Measurements from ENCODE around the gene DDX39A. TPM values are rescaled to one million over a fixed set of nuclear protein-coding genes. Genes with fewer than 3 reads are reported as not detected.

DDX39A gene
- polyA plus RNA-seq, 1 donor from 2014 or later: 76.4 TPM

DNA sequence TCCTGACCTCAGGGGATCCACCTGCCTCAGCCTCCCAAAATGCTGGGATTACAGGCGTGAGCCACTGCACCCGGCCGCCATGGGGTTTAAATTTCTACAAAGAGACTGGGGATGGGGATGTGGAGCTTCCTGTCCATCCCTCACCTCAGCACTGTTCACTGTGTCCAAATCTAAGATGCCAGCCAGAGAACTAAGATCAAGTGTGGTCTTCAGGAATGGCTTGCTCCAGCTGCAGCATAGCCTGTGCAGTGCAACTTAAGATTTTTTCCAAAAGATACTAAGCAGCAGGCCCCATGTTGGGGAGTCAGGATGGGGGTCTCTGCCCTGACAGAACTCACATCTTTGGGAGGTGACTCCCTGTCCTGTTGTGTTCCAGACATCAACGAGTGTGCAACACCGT lies 28.6 kb downstream of the DDX39A start:
- Histone ChIP-seq H2AFZ (ENCODE audit: low read depth, low read length) (no peak overlapping the region), H3K36me3 (ENCODE audit: insufficient read depth, low read length) (no peaks in the 10 kb centered on the region), H3K9ac (ENCODE audit: low read length) (no peak overlapping the region), H3K9me3 (ENCODE audit: low read length) (no peaks in the 10 kb centered on the region), H3K27me3 (ENCODE audit: insufficient read depth, low read depth, low read length) (no peaks in the 10 kb centered on the region), H3K27ac (ENCODE audit: low read length) (no peak overlapping the region), H3F3A (ENCODE audit: insufficient read depth, low read length, poor library complexity, severe bottlenecking) (no peaks in the 10 kb centered on the region), H3K9me2 (ENCODE audit: insufficient read depth, low read length) (no peaks in the 10 kb centered on the region), H3K79me2 (replicated peaks; ENCODE audit: insufficient read depth, low read length) (no peaks in the 10 kb centered on the region), H3K4me2 (ENCODE audit: low read length) (no peak overlapping the region), H3K4me3 (ENCODE audit: low read length) (no peak overlapping the region), H4K20me1 (ENCODE audit: insufficient read depth) (no peaks in the 10 kb centered on the region)
- TF ChIP-seq SMC3 (conservative IDR thresholded peaks at IDR 0.05; ENCODE audit: poor library complexity) (no peak), MXI1 (conservative IDR thresholded peaks at IDR 0.05; ENCODE audit: poor library complexity, severe bottlenecking) (no peak), TAF1 (IDR thresholded peaks at IDR 0.05; ENCODE audit: low read depth) (no peak), RAD21 (conservative IDR thresholded peaks at IDR 0.05) (no peak), EP300 (conservative IDR thresholded peaks at IDR 0.05; ENCODE audit: poor library complexity, severe bottlenecking) (no peak), POLR2AphosphoS5 (IDR thresholded peaks at IDR 0.05) (no peak), EZH2 (IDR thresholded peaks at IDR 0.05; ENCODE audit: borderline replicate concordance, insufficient read depth, low read length, poor library complexity, severe bottlenecking) (no peak)
- TF ChIP-seq, protein P1, sequence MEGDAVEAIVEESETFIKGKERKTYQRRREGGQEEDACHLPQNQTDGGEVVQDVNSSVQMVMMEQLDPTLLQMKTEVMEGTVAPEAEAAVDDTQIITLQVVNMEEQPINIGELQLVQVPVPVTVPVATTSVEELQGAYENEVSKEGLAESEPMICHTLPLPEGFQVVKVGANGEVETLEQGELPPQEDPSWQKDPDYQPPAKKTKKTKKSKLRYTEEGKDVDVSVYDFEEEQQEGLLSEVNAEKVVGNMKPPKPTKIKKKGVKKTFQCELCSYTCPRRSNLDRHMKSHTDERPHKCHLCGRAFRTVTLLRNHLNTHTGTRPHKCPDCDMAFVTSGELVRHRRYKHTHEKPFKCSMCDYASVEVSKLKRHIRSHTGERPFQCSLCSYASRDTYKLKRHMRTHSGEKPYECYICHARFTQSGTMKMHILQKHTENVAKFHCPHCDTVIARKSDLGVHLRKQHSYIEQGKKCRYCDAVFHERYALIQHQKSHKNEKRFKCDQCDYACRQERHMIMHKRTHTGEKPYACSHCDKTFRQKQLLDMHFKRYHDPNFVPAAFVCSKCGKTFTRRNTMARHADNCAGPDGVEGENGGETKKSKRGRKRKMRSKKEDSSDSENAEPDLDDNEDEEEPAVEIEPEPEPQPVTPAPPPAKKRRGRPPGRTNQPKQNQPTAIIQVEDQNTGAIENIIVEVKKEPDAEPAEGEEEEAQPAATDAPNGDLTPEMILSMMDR (IDR thresholded peaks at IDR 0.05; ENCODE audit: poor library complexity, severe bottlenecking): no peak
- TF ChIP-seq, protein P2, sequence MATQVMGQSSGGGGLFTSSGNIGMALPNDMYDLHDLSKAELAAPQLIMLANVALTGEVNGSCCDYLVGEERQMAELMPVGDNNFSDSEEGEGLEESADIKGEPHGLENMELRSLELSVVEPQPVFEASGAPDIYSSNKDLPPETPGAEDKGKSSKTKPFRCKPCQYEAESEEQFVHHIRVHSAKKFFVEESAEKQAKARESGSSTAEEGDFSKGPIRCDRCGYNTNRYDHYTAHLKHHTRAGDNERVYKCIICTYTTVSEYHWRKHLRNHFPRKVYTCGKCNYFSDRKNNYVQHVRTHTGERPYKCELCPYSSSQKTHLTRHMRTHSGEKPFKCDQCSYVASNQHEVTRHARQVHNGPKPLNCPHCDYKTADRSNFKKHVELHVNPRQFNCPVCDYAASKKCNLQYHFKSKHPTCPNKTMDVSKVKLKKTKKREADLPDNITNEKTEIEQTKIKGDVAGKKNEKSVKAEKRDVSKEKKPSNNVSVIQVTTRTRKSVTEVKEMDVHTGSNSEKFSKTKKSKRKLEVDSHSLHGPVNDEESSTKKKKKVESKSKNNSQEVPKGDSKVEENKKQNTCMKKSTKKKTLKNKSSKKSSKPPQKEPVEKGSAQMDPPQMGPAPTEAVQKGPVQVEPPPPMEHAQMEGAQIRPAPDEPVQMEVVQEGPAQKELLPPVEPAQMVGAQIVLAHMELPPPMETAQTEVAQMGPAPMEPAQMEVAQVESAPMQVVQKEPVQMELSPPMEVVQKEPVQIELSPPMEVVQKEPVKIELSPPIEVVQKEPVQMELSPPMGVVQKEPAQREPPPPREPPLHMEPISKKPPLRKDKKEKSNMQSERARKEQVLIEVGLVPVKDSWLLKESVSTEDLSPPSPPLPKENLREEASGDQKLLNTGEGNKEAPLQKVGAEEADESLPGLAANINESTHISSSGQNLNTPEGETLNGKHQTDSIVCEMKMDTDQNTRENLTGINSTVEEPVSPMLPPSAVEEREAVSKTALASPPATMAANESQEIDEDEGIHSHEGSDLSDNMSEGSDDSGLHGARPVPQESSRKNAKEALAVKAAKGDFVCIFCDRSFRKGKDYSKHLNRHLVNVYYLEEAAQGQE (IDR thresholded peaks at IDR 0.05; ENCODE audit: borderline replicate concordance): no peak

DNA sequence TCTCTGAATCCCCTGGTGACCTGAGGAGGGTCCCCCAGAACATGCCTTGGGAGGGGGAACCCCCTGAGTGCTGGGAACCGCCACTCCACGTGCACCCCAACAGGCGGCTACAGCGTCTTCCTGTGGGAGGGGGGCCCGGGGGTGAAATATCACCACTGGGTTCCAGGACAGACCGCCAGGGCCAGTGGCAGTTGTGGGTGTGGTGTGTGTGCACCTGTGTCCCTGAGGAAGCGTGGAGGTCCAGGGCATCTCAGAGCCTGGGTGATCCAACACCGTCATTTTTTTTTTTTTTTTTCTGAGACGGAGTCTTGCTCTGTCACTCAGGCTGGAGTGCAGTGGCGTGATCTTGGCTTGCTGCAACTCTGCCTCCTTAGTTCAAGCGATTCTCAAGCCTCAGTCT lies 33.6 kb downstream of the DDX39A start:
- H3K9me2 ChIP-seq (ENCODE audit: insufficient read depth, low read length): no peaks in the 10 kb centered on the region
- no peaks in the 10 kb centered on the region for H3K27me3 ChIP-seq (ENCODE audit: insufficient read depth, low read depth, low read length)
- H4K20me1 ChIP-seq (ENCODE audit: insufficient read depth): no peaks in the 10 kb centered on the region
- no peaks in the 10 kb centered on the region for H3K36me3 ChIP-seq (ENCODE audit: insufficient read depth, low read length)
- no peak for TF ChIP-seq RAD21 (conservative IDR thresholded peaks at IDR 0.05)
- TF ChIP-seq EP300 (conservative IDR thresholded peaks at IDR 0.05; ENCODE audit: poor library complexity, severe bottlenecking): no peak
- TF ChIP-seq EZH2 (IDR thresholded peaks at IDR 0.05; ENCODE audit: borderline replicate concordance, insufficient read depth, low read length, poor library complexity, severe bottlenecking): no peak
- no peak for TF ChIP-seq SMC3 (conservative IDR thresholded peaks at IDR 0.05; ENCODE audit: poor library complexity)
- TF ChIP-seq TAF1 (IDR thresholded peaks at IDR 0.05; ENCODE audit: low read depth): no peak
- no peak for TF ChIP-seq MXI1 (conservative IDR thresholded peaks at IDR 0.05; ENCODE audit: poor library complexity, severe bottlenecking)
- TF ChIP-seq, protein P2 (IDR thresholded peaks at IDR 0.05; ENCODE audit: borderline replicate concordance): no peak
- TF ChIP-seq, protein P1 (IDR thresholded peaks at IDR 0.05; ENCODE audit: poor library complexity, severe bottlenecking): no peak
- TF ChIP-seq POLR2AphosphoS5 (IDR thresholded peaks at IDR 0.05): no peak
- H3K27ac ChIP-seq (ENCODE audit: low read length): no peak overlapping the region
- no peak overlapping the region for H3K4me2 ChIP-seq (ENCODE audit: low read length)
- no peaks in the 10 kb centered on the region for H3K79me2 ChIP-seq (replicated peaks; ENCODE audit: insufficient read depth, low read length)
- H3K9ac ChIP-seq (ENCODE audit: low read length): no peak overlapping the region
- H2AFZ ChIP-seq (ENCODE audit: low read depth, low read length): no peak overlapping the region
- no peak overlapping the region for H3K4me3 ChIP-seq (ENCODE audit: low read length)
- H3K9me3 ChIP-seq (ENCODE audit: low read length): no peaks in the 10 kb centered on the region
- no peaks in the 10 kb centered on the region for H3F3A ChIP-seq (ENCODE audit: insufficient read depth, low read length, poor library complexity, severe bottlenecking)
